Measurements from ENCODE around the gene KLK4.

The KLK4 gene, protein sequence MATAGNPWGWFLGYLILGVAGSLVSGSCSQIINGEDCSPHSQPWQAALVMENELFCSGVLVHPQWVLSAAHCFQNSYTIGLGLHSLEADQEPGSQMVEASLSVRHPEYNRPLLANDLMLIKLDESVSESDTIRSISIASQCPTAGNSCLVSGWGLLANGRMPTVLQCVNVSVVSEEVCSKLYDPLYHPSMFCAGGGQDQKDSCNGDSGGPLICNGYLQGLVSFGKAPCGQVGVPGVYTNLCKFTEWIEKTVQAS

DNA sequence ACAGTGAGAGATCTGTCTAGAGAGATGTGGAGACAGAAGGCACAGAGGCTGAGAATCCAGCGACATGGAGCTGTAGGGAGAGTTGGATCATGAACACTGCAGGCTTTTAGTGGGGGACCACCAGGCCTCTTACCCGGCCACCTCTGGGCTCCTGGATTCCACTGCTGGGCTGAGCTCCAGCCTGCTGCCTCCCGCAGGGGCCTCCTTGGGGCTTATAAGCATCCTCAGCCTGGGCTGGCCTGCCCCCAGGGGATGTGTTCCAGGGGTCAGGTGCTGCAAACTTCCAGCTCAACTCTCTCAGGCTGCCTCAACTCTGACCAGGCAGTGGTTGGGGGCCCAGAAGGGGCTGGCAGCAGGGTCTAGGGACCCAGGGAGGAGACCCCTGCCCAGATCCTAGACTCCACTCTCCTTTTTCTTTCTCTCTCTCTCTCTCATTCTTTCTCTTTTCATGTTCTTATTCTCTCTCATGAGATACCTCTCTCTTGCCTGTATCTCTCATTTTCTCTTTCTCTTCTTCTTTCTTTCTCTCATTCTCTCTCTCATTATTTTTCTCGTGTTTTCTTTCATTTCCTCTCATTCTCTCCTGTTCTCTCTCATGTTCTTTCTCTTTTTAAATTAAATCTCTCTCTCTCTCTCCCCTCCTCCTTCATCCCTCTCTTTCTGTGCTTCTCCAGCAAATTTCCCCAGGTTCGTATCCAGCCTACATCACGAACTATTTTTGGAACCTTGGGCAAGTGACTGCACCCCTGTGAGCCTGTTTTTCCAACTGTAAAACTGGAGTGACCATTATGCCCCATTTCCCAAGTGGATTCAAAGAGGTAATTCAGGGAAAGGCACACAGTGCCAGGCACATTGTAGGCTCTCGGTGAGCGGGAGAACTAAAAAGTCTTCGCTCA lies at the start of gene KLK4:
Gene KLK4 (minus strand): TSS at position 190 of the 896 bp plus-strand sequence. CDS start 657 bp downstream, outside the sequence.
- TF ChIP-seq, protein P1, sequence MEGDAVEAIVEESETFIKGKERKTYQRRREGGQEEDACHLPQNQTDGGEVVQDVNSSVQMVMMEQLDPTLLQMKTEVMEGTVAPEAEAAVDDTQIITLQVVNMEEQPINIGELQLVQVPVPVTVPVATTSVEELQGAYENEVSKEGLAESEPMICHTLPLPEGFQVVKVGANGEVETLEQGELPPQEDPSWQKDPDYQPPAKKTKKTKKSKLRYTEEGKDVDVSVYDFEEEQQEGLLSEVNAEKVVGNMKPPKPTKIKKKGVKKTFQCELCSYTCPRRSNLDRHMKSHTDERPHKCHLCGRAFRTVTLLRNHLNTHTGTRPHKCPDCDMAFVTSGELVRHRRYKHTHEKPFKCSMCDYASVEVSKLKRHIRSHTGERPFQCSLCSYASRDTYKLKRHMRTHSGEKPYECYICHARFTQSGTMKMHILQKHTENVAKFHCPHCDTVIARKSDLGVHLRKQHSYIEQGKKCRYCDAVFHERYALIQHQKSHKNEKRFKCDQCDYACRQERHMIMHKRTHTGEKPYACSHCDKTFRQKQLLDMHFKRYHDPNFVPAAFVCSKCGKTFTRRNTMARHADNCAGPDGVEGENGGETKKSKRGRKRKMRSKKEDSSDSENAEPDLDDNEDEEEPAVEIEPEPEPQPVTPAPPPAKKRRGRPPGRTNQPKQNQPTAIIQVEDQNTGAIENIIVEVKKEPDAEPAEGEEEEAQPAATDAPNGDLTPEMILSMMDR (IDR thresholded peaks at IDR 0.05; ENCODE audit: low read depth, low read length, missing control alignments) = no peak
- DNase-seq (ENCODE audit: low read depth) = no peak
- no peak within 1 kb of the TSS for H3K4me3 ChIP-seq (ENCODE audit: low read depth, low read length)

DNA sequence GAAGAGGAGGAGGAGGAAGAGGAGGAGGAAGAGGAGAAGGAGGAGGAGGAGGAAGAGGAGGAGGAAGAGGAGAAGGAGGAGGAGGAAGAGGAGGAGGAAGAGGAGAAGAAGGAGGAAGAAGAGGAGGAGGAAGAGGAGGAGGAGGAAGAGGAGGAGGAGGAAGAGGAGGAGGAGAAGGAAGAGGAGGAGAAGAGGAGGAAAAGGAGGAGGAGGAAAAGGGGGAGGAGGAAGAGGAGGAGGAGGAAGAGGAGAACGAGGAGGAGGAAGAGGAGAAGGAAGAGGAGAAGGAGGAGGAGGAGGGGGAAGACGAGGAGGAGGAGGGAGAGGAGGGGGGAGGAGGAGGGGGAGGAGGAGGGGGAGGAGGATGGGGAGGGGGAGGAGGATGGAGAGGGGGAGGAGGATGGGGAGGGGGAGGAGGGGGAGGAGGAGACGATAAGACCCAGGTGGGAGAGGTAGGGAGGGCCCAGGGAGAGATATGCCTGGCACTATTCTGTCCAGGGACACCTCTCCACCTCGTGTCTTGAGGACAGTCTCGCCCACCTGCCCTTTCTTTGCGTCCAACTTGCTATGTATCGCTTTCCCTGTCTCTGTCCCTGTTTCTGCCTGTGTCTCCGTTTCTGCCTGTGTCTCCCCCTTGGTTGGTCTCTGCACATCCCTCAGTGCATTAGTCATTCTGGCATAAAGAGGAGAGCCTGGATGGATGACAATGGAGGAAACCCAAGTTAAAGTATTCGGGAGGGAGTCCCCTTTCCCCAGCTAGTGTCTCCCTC lies 48.7 kb upstream of the KLK4 start:
- TF ChIP-seq, protein P1 (IDR thresholded peaks at IDR 0.05; ENCODE audit: low read depth, low read length, missing control alignments) = no peak
- DNase-seq (ENCODE audit: low read depth) = no peak
- H3K4me3 ChIP-seq (ENCODE audit: low read depth, low read length) = no peak overlapping the region

DNA sequence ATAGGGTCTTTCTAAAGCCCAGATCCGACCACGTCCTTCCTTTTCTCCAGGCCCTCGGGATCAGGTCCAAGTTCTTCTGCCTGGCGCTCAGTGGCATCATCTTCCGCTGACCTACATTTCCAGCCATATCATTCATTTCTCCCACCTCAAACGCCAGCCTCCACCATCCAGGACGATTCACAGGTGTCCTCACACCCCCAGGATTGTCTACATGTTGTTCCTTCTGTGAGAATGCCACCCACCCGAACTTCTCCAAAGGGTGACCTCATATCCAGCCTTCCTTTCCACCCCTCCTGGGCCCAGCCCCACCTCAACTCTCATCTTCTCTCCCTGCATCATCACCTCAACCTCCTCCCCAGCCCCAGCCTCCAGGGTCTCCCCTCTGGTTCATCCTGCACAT lies 46.4 kb upstream of the KLK4 start:
- no peak overlapping the region for H3K4me3 ChIP-seq (ENCODE audit: low read depth, low read length)
- no peak for DNase-seq (ENCODE audit: low read depth)
- TF ChIP-seq, protein P1 (IDR thresholded peaks at IDR 0.05; ENCODE audit: low read depth, low read length, missing control alignments) = no peak

DNA sequence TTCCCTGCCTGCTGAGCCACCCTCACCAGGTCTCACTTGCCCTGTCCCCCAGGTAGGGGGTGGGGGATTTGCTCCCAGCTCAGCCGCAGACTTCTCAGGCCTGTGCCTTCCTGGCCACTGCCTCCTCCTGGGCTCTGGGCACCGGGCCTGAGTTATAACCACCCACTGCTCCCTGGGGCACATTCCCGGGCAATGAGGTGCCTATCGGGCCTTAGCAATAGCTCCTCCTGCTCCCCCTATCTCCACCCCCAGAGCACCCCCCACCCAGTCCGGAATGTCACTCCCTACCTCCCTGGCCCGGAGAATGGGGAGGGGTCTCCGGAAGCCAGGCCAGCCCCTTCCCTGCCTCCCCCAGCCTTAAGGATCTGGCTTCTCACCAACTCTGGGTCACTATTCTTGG lies 41.7 kb upstream of the KLK4 start, which contains the start of gene KLK5:
Gene KLK5 (minus strand): TSS at position 129 of the 400 bp plus-strand sequence. CDS start 381 bp downstream, outside the sequence.
- no peak for DNase-seq (ENCODE audit: low read depth)
- H3K4me3 ChIP-seq (ENCODE audit: low read depth, low read length) = no peak within 1 kb of the TSS
- TF ChIP-seq, protein P1 (IDR thresholded peaks at IDR 0.05; ENCODE audit: low read depth, low read length, missing control alignments) = no peak

DNA sequence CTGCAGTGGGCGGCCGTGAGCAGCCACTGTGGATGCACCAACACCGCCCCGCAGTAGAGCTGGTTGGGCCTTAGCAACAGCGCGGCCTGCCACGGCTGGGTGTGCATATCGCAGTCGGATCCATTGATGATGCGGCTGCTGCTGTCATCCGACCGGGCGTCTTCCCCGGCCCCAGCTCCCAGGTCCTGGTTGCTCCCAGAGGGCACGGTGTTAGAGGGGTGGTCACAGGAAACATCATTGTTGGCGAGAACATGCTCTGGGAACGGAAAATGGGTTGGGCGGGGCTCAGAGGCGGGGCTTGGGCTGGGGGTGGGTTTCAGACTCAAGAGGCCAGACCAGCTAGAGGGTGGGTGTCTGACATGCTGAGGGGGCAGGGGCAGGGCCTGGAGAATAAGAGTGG lies 38.7 kb upstream of the KLK4 start:
- TF ChIP-seq, protein P1 (IDR thresholded peaks at IDR 0.05; ENCODE audit: low read depth, low read length, missing control alignments) = no peak
- DNase-seq (ENCODE audit: low read depth) = no peak

DNA sequence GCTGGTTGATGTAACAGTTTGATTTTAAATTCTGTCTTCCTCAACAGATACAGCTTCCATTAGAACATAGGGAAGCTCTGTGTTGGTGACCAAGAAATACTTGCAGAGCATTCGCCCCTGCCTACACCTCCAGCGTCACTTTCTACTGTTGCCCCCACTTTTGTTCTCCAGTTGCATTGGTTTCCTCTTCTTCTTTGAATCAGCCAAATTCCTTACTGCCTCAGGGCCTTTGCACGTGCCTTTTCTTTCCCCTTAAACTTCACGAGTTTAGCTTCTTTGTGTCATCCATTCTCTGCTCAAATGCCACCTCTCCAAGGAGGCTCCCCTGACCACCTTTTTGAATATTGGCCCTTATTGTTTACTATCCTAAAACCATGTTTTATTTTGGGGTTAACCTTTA lies 35.9 kb upstream of the KLK4 start:
- H3K4me3 ChIP-seq (ENCODE audit: low read depth, low read length) = no peak overlapping the region
- TF ChIP-seq, protein P1 (IDR thresholded peaks at IDR 0.05; ENCODE audit: low read depth, low read length, missing control alignments) = no peak
- DNase-seq (ENCODE audit: low read depth) = no peak

More for the DNA sequence above, 38.7 kb upstream of the KLK4 start:
- H3K4me3 ChIP-seq (ENCODE audit: low read depth, low read length) = no peak overlapping the region

Data from GM12864 (cell line).